ENCODE measurements around the gene SSH2.

Gene SSH2

GRCh38 chr17:29620779-29621500, 309.1 kb downstream of the SSH2 start:
- no peak for DNase-seq

GRCh38 chr17:29620271-29620670, 309.8 kb downstream of the SSH2 start:
- peak; percentile 65 for DNase-seq

GRCh38 chr17:29619251-29619650, 310.8 kb downstream of the SSH2 start:
- DNase-seq: peak; percentile 46

- no peak for DNase-seq
Measured at GRCh38 chr17:29618272-29619065, 311.6 kb downstream of the SSH2 start.

GRCh38 chr17:29617481-29618271, 312.4 kb downstream of the SSH2 start:
- peak; percentile 68 for DNase-seq

- peak; percentile 69 for DNase-seq
Measured at GRCh38 chr17:29617125-29617480, 312.9 kb downstream of the SSH2 start.

- DNase-seq: no peak
Measured at GRCh38 chr17:29616300-29617048, 313.6 kb downstream of the SSH2 start.

- peak; percentile 86 for DNase-seq
Measured at GRCh38 chr17:29615492-29616299, 314.3 kb downstream of the SSH2 start.

- peak; percentile 35 for DNase-seq
Measured at GRCh38 chr17:29615048-29615385, 315.0 kb downstream of the SSH2 start.

GRCh38 chr17:29614349-29615047, 315.5 kb downstream of the SSH2 start:
- no peak for DNase-seq

- no peak for DNase-seq
Measured at GRCh38 chr17:29613856-29614255, 316.2 kb downstream of the SSH2 start.

GRCh38 chr17:29613352-29613837, 316.6 kb downstream of the SSH2 start:
- peak; percentile 77 for DNase-seq

- no peak for DNase-seq
Measured at GRCh38 chr17:29612404-29613280, 317.4 kb downstream of the SSH2 start.

- no peak for DNase-seq
Measured at GRCh38 chr17:29612094-29612403, 318.0 kb downstream of the SSH2 start.

- DNase-seq: no peak
Measured at GRCh38 chr17:29611351-29612093, 318.5 kb downstream of the SSH2 start.

- no peak for DNase-seq
Measured at GRCh38 chr17:29610395-29610794, 319.6 kb downstream of the SSH2 start.

GRCh38 chr17:29608986-29609385, 321.0 kb downstream of the SSH2 start:
- no peak for DNase-seq

- no peak for DNase-seq
Measured at GRCh38 chr17:29607557-29608195, 322.4 kb downstream of the SSH2 start.

GRCh38 chr17:29603109-29603674, 326.8 kb downstream of the SSH2 start:
- DNase-seq: no peak

All from EL (cell line).